ENCODE results near the gene GHRL. TPM values are rescaled to one million over a fixed set of nuclear protein-coding genes. Genes with fewer than 3 reads are reported as not detected.

The GHRL gene
- total RNA-seq, 2 donors from 2014 or later = not detected

DNA sequence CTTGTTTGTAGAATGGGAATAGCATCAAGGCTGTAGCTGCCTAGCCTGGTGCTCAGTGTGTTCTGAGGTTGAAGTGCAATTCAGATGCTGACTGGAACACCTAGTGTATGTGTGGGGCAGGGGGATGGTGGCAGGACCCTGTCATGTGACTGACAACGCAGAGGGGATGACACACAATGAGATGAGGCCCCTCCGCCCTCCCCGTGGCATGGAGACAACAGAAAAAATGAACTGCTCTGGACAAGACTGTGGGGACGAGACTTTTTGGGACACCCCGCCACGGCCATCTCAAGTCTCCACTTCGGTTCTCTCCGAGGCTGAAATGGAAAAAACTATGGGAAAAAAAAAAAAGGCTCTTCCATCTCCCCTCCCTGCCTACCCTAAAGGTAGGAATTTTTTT lies 38.6 kb upstream of the GHRL start:
- Histone ChIP-seq H3K27me3 (no peaks in the 10 kb centered on the region), H3K4me3 (no peak overlapping the region), H3K27ac (no peak overlapping the region), H3K4me1 (no peaks in the 10 kb centered on the region), H3K9me3 (no peaks in the 10 kb centered on the region), H3K36me3 (no peaks in the 10 kb centered on the region)
- TF ChIP-seq, protein P1, sequence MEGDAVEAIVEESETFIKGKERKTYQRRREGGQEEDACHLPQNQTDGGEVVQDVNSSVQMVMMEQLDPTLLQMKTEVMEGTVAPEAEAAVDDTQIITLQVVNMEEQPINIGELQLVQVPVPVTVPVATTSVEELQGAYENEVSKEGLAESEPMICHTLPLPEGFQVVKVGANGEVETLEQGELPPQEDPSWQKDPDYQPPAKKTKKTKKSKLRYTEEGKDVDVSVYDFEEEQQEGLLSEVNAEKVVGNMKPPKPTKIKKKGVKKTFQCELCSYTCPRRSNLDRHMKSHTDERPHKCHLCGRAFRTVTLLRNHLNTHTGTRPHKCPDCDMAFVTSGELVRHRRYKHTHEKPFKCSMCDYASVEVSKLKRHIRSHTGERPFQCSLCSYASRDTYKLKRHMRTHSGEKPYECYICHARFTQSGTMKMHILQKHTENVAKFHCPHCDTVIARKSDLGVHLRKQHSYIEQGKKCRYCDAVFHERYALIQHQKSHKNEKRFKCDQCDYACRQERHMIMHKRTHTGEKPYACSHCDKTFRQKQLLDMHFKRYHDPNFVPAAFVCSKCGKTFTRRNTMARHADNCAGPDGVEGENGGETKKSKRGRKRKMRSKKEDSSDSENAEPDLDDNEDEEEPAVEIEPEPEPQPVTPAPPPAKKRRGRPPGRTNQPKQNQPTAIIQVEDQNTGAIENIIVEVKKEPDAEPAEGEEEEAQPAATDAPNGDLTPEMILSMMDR (IDR thresholded peaks at IDR 0.05) = no peak
- no peak for DNase-seq (ENCODE audit: low spot score)

DNA sequence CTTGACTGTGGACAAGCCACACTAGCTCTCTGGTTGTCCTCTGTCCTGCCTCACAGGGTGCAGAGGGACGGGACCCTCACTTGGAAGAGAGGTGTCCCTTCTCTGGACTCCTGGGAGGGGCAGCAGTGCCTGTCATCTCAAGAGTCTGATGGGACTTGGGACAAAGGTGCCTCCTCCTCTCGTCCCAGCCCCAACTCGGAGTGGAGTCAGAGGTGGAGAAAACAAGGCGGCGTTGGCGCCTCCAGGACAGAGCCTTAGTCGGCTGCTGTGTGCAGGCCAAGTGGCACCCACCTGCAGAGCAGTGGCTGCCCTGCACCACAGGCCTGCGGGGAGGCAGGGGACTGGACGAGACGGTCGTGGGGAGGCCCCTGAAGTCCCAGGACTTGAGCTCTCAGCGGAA lies 37.6 kb upstream of the GHRL start:
- no peaks in the 10 kb centered on the region for H3K27me3 ChIP-seq

DNA sequence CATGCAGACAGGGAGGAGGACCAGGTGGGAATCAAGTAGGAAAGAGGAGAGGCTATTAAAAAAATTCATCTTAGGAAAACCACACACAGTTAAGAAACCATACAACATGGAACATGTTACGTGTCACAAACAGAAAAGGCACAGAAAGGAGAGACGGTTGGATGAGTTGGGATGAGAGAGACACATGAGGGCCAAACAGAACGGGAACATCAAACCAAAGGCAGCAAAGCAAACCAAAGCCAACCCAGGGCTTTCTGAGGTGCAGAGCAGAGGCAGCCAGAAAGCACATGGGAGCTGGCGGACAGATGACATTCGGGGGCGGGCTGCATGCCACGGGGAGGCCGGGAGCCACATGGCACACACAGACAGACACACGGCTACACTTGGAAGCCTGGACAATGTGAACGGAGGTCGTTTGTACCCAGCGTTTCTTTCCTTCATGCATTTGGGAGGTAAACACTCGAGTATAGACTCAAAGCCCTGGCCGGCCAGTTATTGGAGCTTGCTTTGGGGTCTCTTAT lies 36.8 kb upstream of the GHRL start:
- TF ChIP-seq, protein P1 (IDR thresholded peaks at IDR 0.05) = no peak
- Histone ChIP-seq H3K27ac (no peak overlapping the region), H3K9me3 (no peaks in the 10 kb centered on the region), H3K4me1 (no peaks in the 10 kb centered on the region), H3K27me3 (no peaks in the 10 kb centered on the region), H3K4me3 (no peak overlapping the region), H3K36me3 (no peaks in the 10 kb centered on the region)
- no peak for DNase-seq (ENCODE audit: low spot score)

More for the DNA sequence above, 37.6 kb upstream of the GHRL start:
- no peak for DNase-seq (ENCODE audit: low spot score)
- no peaks in the 10 kb centered on the region for H3K4me1 ChIP-seq
- no peaks in the 10 kb centered on the region for H3K36me3 ChIP-seq
- no peak overlapping the region for H3K27ac ChIP-seq
- TF ChIP-seq, protein P1 (IDR thresholded peaks at IDR 0.05) = no peak
- no peaks in the 10 kb centered on the region for H3K9me3 ChIP-seq
- H3K4me3 ChIP-seq = no peak overlapping the region

DNA sequence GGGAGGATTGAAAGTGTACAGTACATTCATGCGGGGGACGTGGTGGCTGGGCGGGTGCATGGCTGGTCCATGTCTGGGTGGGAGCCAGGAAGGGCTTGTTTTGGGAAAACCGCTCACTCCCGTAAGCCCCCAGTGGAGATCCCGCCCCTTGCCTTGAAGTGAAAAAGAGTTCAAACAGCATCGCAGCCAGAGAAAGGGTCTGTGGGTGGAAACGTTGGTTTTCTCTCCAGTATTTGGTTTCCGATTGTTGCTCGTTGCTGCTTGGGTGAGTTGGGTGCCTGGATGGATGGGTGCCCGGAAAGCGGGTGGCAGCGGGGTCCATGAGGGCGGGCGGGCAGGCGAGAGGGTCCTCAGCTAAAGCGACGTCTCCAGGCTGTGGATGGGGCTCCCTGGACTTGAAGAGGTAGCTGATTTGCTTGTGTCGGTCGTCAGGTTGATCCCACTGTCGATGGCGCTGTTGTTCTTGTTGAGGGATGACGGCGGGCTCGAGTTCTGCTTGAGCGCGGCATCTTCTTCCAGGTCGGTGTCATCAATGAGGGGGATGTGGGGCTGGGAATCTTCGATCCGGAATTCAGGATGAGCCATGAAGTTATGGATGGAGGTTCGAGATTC lies 35.8 kb upstream of the GHRL start:
- TF ChIP-seq, protein P1 (IDR thresholded peaks at IDR 0.05) = no peak
- no peak for DNase-seq (ENCODE audit: low spot score)
- Histone ChIP-seq H3K36me3 (no peaks in the 10 kb centered on the region), H3K27me3 (no peaks in the 10 kb centered on the region), H3K4me1 (no peaks in the 10 kb centered on the region), H3K9me3 (no peaks in the 10 kb centered on the region), H3K4me3 (no peak overlapping the region), H3K27ac (no peak overlapping the region)

DNA sequence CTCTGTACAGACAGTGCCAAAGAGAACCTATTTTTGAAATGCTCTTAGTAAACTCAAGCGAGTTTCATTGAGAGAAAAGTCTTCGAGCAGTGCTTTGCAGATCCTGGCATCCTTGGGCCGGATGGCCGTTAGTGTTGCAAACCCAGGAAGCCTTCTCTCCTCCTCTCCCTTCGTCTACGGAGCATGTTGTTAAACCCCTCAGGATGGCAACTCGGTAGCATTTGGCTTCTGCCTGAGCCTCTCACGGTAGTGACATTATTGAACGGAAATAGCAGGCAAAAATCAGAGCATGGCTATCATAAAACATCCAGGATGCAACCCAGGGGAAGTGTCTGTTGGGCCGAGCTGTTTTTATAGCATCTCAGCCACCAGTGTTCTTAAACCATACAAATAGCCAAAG lies 34.8 kb upstream of the GHRL start:
- Histone ChIP-seq H3K4me1 (no peaks in the 10 kb centered on the region), H3K9me3 (no peaks in the 10 kb centered on the region), H3K27ac (no peak overlapping the region), H3K27me3 (no peaks in the 10 kb centered on the region), H3K36me3 (no peaks in the 10 kb centered on the region), H3K4me3 (no peak overlapping the region)
- TF ChIP-seq, protein P1 (IDR thresholded peaks at IDR 0.05) = no peak
- no peak for DNase-seq (ENCODE audit: low spot score)

DNA sequence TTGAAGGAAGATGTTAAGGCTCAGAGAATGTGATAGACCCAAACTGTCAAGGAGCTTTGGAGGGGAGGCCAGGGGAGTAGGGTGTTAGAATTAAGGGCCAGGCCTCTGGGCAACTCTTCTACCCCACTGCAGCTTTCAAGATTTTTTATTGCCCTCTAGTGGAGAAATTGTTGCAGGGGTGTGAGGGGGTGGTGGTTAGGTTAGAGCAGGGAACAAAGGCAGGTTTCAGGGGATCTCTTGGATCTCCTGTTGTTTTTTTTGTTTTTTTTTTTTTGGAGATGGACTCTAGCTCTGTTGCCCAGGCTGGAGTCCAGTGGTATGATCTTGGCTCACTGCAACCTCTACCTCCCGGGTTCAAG lies 29.6 kb upstream of the GHRL start:
- TF ChIP-seq, protein P1 (IDR thresholded peaks at IDR 0.05) = no peak
- no peak for DNase-seq (ENCODE audit: low spot score)
- H3K27ac ChIP-seq = no peak overlapping the region
- H3K4me3 ChIP-seq = no peak overlapping the region
- H3K9me3 ChIP-seq = no peaks in the 10 kb centered on the region
- no peaks in the 10 kb centered on the region for H3K27me3 ChIP-seq
- H3K4me1 ChIP-seq = peaks cover 0 to 23% of the 10 kb centered on the region in 2 donors
- H3K36me3 ChIP-seq = peaks cover 19% of the 10 kb centered on the region

All from right atrium auricular region (tissue), 2 donors.